ENCODE results near the gene PFDN6.
"Not testable (repeated sequence)": the region's sequence is repeated elsewhere in the genome, so short reads cannot be mapped to it uniquely, and the experiment has no call there.

The PFDN6 gene

GRCh38 chr6:33273129-33273923 lies 16.1 kb upstream of the PFDN6 start:
- DNase-seq, result no peak

GRCh38 chr6:33273924-33274902 lies 15.2 kb upstream of the PFDN6 start:
- DNase-seq, result no peak

- not testable (repeated sequence) for DNase-seq
These were observed 13.4 kb upstream of the PFDN6 start for GRCh38 chr6:33275795-33276580.

- no peak for DNase-seq
These were observed 12.9 kb upstream of the PFDN6 start for GRCh38 chr6:33276581-33276863.

GRCh38 chr6:33276864-33277662 lies 12.3 kb upstream of the PFDN6 start, which contains the start of gene B3GALT4:
Gene B3GALT4, plus strand, starts transcription at chr6:33277123. Its CDS starts 297 bp downstream, at chr6:33277420.
- peak in 40 of 56 donors; percentile 12 to 75 (median 50) for DNase-seq

- peak in 1 of 56 donors; percentile 10 for DNase-seq
These were observed 11.6 kb upstream of the PFDN6 start for GRCh38 chr6:33277663-33278391.

GRCh38 chr6:33278392-33278741 lies 11.0 kb upstream of the PFDN6 start:
- no peak for DNase-seq

- DNase-seq, result no peak
These were observed 10.6 kb upstream of the PFDN6 start for GRCh38 chr6:33278810-33279209.

- no peak for DNase-seq
These were observed 10.1 kb upstream of the PFDN6 start for GRCh38 chr6:33279257-33279695.

GRCh38 chr6:33279971-33280511 lies 9.4 kb upstream of the PFDN6 start:
- DNase-seq, result no peak

- DNase-seq, result no peak
These were observed 8.9 kb upstream of the PFDN6 start for GRCh38 chr6:33280539-33280938.

- DNase-seq, result not testable (repeated sequence)
These were observed 4.2 kb upstream of the PFDN6 start for GRCh38 chr6:33285214-33285613.

GRCh38 chr6:33286946-33287914 lies 2.2 kb upstream of the PFDN6 start:
- no peak for DNase-seq

- DNase-seq, result no peak
These were observed 1.1 kb upstream of the PFDN6 start for GRCh38 chr6:33288141-33288920.

GRCh38 chr6:33289784-33290315 lies 449 bp downstream of the PFDN6 start:
- no peak for DNase-seq

- DNase-seq, result no peak
These were observed 1.1 kb downstream of the PFDN6 start for GRCh38 chr6:33290459-33290858.

- DNase-seq, result no peak
These were observed 3.7 kb downstream of the PFDN6 start for GRCh38 chr6:33292996-33293682.

Measured in amygdala (tissue), 56 donors.